ENCODE measurements around the gene C4orf36.
A peak's percentile ranks its signal among the peaks of the same experiment; 100 is the strongest.

The C4orf36 gene

DNA sequence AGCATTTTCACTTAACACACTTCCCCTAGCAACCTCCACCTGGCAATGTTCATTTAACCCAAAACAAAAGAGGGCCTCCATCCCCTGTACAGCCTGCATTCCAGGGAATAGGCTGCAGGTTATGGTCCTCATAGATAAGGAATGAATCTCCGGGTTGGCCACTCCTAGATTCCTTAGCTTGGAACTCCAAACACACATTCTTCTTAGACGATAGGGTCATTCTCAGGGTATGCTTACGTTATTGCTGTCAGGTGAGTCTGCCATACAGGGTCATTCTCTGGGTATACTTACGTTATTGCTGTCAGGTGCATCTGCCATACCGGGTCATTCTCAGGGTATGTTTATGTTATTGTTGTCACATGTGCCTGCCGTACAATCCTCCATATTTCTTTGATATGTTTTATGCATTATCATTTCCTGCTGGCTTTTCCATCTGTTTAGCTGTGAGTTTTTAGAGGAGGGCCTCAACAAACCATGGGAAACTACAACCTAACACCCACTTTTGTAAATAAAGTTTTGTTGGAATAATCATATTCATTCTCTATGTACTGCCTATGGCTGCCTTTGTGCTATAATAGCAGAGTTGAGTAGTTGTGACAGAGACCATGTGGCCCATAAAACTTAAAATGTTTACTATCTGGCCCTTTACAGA lies 34.3 kb upstream of the C4orf36 start:
- ATAC-seq (replicated peaks): no peak
- Mint-ChIP-seq H3K4me3 (no peak overlapping the region), H3K4me1 (peaks cover 19 to 35% of the 10 kb centered on the region in 2 donors), H3K9me3 (no peaks in the 10 kb centered on the region), H3K27me3 (no peaks in the 10 kb centered on the region), H3K36me3 (peaks cover 5 to 7% of the 10 kb centered on the region in 2 donors), H3K27ac (no peak overlapping the region)
- DNase-seq: no peak

DNA sequence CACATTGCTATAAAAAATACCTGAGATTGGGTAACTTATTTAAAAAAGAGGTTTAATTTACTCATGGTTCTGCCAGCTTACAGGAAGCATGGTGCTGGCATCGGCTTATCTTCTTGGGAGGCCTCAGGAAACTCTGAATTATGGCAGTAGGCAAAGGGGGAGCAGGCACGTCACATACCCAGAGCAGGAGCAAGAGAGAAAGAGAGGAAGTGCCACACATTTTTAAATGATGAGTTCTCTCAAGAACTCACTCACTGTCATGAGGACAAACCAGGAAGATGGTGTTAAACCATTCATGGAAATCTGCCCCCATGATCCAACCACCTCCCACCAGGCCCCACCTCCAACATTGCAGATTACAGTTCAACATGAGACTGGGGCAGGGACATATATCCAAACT lies 32.6 kb upstream of the C4orf36 start:
- DNase-seq (no peak), ATAC-seq (replicated peaks) (no peak)
- peak overlapping the region; percentile 32 for H3K27ac Mint-ChIP-seq
- peaks cover 21 to 28% of the 10 kb centered on the region in 2 donors for H3K4me1 Mint-ChIP-seq
- H3K9me3 Mint-ChIP-seq: no peaks in the 10 kb centered on the region
- no peaks in the 10 kb centered on the region for H3K27me3 Mint-ChIP-seq
- H3K4me3 Mint-ChIP-seq: no peak overlapping the region
- peaks cover 2 to 3% of the 10 kb centered on the region in 2 donors for H3K36me3 Mint-ChIP-seq

DNA sequence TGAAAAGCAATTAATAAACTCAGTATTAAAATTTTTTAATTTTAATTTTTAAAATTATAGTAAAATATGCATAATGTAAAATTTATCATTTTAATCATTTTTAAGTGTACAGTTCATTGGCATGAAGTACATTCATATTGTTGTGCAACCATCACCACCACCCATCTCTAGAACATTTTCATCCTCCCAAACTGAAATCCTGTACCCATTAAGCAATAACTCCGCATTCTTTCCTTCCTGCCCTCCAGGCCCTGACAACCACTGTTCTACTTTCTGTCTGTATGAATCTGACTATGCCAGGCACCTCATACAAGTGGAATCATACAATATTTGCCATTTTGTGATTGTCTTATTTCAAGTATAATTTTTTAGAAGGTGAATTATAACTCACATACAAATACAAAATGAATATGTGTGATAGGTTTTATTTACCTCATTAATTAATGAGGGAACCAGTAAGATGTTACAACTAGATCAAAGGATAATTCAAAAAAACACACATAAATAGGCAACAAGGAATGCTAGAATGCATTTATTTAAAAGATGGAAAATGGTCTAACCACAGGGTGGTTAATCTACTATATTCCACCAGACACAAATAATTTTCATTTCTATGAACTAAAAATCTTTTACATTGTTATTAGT lies 29.5 kb upstream of the C4orf36 start:
- Mint-ChIP-seq H3K4me1 (peaks cover 12 to 29% of the 10 kb centered on the region in 2 donors), H3K9me3 (no peaks in the 10 kb centered on the region), H3K36me3 (peaks cover 0 to 4% of the 10 kb centered on the region in 2 donors), H3K27ac (no peak overlapping the region), H3K27me3 (no peaks in the 10 kb centered on the region), H3K4me3 (no peak overlapping the region)
- DNase-seq: no peak
- ATAC-seq (replicated peaks): no peak

DNA sequence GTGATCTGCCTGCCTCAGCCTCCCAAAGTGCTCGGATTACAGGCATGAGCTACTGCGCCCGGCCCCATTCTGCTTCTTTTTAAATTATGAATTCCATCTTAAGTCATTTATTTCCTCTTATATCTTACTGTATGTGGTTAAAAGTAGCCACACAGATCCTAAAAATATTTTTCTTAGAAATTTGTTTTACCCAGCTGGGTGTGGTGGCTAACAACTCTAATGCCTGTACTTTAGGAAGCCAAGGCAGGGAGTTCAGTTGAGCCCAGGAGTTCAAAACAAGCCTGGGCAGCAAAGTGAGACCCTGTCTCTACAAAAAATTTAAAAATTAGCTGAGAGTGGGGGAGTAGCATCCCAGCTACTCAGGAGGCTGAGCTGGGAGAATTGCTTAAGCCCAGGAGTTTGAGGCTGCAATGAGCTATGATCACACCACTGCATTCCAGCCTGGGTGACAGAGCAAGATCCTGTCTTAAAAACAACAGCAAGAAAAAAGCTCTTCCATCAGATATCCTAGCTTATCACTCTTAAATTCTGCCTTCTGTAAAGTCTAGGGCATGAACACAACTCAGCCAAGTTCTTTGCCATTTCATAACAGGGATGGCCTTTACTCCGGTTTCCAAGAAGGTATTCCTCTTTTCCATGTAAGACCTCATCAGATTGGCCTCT lies 27.5 kb upstream of the C4orf36 start:
- H3K4me3 Mint-ChIP-seq: no peak overlapping the region
- peak overlapping the region; percentile 0 for H3K27ac Mint-ChIP-seq
- H3K27me3 Mint-ChIP-seq: no peaks in the 10 kb centered on the region
- H3K9me3 Mint-ChIP-seq: no peaks in the 10 kb centered on the region
- H3K36me3 Mint-ChIP-seq: peaks cover 0 to 7% of the 10 kb centered on the region in 2 donors
- DNase-seq (no peak), ATAC-seq (replicated peaks) (no peak)
- peaks cover 12 to 29% of the 10 kb centered on the region in 2 donors for H3K4me1 Mint-ChIP-seq

DNA sequence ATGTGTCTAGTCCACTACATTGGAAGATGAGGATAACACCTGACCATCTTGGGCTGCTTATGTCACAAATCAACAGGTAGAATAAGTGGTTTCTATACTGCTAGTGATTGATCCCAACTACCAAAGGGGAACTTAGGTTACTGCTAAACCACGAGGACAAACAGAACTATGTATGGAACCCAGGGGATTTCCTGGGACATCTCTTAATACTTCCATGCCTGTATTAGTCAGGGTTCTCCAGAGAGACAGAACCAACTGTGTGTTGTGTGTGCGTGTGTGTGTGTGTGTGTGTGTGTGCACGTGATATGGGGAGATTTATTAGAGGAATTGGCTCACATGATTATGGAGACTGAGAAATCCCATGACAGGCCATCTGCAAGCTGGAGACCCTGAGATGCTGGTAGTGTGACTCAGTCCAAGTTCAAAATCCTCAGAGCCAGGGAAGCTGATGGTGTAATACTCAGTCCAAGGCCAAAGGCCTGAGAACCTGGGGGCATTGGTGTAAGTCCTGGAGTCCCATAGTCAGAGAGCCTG lies 26.4 kb upstream of the C4orf36 start:
- peak overlapping the region in 1 of 2 donors; percentile 45 for H3K4me3 Mint-ChIP-seq
- peaks cover 0 to 7% of the 10 kb centered on the region in 2 donors for H3K36me3 Mint-ChIP-seq
- H3K9me3 Mint-ChIP-seq: no peaks in the 10 kb centered on the region
- H3K27ac Mint-ChIP-seq: peak overlapping the region; percentile 70
- H3K4me1 Mint-ChIP-seq: peaks cover 12 to 29% of the 10 kb centered on the region in 2 donors
- peak; percentile 54 to 76 for ATAC-seq (replicated peaks)
- no peaks in the 10 kb centered on the region for H3K27me3 Mint-ChIP-seq
- no peak for DNase-seq

DNA sequence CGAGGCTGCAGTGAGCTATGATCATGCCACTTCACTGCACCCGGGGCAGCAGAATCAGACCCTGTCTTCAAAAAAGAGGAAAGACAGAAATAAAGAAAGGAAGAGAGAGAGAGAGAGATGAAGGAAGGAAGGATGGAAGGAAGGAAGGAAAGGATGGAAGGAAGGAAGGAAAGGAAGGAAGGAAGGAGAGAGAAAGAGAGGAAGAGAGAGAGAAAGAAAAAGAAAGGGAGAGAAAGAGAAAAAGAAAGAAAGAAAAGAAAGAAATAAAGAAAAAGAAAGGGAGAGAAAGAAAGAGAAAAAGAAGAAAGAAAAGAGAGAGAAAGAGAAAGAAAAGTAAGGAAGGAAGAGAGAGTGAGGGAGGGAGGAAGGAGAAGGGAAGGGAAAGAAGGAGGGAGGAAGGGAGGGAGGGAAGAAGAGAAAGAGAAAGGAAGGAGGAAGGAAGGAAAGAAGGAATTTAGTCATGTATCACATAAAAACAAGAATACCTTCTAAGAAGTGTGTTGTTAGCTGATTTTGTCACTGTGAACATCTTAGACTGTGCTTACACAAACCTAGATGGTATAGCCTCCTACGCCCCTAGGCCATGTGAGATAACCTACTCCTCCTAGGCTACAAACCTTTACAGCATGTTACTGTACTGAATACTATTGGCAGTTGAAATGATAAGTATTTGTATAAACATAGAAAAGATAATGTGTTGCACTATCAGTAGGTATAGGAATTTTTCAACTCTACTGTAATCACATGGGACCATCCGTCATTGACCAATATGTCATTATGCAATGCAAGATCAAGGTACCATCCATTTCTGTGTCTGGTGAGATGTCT lies 25.2 kb upstream of the C4orf36 start:
- Mint-ChIP-seq H3K36me3 (peaks cover 0 to 7% of the 10 kb centered on the region in 2 donors), H3K4me3 (no peak overlapping the region), H3K27ac (no peak overlapping the region), H3K4me1 (peaks cover 11 to 25% of the 10 kb centered on the region in 2 donors), H3K9me3 (no peaks in the 10 kb centered on the region), H3K27me3 (no peaks in the 10 kb centered on the region)
- DNase-seq (no peak), ATAC-seq (replicated peaks) (no peak)

DNA sequence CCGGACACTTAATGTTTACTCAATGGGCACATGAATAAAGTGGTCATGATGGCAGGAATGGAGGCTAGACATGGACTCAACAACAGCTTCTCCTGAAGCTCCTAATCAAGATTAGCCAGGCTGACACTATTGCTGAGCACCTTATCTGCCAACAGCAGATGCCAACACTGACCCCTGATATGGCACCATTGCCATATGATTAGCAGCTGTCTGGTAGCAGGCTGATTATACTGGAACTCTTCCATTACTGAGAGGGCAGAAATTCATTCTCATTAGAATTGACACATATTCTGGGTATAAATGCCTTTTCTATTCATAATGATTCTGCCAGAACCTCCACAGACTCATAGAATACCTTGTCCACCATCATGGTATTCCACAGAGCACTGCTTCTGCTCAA lies 24.2 kb upstream of the C4orf36 start:
- H3K27ac Mint-ChIP-seq: no peak overlapping the region
- no peaks in the 10 kb centered on the region for H3K27me3 Mint-ChIP-seq
- H3K36me3 Mint-ChIP-seq: peaks cover 0 to 7% of the 10 kb centered on the region in 2 donors
- peaks cover 10 to 27% of the 10 kb centered on the region in 2 donors for H3K4me1 Mint-ChIP-seq
- DNase-seq (no peak), ATAC-seq (replicated peaks) (no peak)
- H3K4me3 Mint-ChIP-seq: no peak overlapping the region
- H3K9me3 Mint-ChIP-seq: no peaks in the 10 kb centered on the region

DNA sequence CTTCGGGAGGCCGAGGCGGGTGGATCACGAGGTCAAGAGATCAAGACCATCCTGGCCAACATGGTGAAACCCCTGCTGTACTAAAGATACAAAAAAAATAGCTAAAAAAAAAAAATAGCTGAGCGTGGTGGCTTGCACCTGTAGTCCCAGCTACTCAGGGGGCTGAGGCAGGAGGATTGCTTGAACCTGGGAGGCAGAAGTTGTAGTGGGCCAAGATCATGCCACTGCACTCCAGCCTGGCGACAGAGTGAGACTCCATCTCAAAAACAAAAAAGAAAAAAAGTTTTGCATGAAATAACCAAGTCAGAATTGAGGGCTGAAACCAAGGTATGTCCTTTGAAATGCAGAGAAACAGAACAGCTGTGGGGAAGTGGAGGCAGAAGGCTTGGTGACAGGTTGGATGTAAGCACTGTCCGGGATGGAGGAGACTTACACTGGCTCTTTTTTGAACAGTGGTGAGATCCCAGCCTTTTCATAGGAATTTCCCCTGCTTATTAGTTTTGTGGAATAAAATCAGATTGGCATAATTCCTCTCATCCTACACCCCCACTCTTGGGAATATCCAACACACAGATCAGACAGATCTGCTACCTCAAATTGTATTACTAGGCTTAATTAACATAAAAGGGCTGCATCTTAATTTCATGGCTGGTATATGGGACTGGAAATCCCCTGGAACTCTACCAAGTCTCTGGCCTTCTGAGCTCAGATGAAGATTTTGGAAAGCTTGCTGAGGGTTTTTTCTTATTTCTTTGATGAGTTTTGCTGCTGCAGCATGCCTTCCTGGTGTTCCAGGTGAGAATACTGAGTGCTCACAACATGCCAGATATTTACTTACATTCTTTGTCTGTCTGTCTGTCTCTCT lies 18.8 kb upstream of the C4orf36 start:
- Mint-ChIP-seq H3K27ac (peak overlapping the region; percentile 60), H3K9me3 (no peaks in the 10 kb centered on the region), H3K36me3 (peaks cover 0 to 3% of the 10 kb centered on the region in 2 donors), H3K4me1 (peaks cover 22 to 44% of the 10 kb centered on the region in 2 donors), H3K4me3 (no peak overlapping the region), H3K27me3 (no peaks in the 10 kb centered on the region)
- no peak for DNase-seq
- peak; percentile 72 to 75 for ATAC-seq (replicated peaks)

DNA sequence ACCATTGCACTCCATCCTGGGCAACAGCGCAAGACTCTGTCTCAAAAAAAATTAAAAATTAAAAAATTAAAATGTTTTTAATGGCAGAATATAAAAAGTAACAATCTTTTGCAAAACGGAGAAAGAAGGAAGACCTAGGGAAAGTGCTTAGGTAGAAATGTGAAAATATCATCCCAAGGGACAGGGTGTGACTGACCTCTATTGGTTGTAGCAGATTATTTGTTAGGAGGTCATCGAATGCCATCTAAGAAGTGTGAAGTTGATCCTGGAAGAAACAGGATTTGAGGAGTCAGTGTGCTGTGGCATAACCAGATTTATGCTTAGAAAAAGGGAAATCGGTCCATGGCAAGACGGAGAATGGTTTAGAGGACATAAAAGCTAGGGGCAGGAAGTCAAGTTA lies 18.1 kb upstream of the C4orf36 start:
- Mint-ChIP-seq H3K4me3 (no peak overlapping the region), H3K9me3 (no peaks in the 10 kb centered on the region), H3K36me3 (peaks cover 0 to 3% of the 10 kb centered on the region in 2 donors), H3K27me3 (no peaks in the 10 kb centered on the region), H3K27ac (no peak overlapping the region), H3K4me1 (peaks cover 22 to 44% of the 10 kb centered on the region in 2 donors)
- ATAC-seq (replicated peaks) (no peak), DNase-seq (no peak)

DNA sequence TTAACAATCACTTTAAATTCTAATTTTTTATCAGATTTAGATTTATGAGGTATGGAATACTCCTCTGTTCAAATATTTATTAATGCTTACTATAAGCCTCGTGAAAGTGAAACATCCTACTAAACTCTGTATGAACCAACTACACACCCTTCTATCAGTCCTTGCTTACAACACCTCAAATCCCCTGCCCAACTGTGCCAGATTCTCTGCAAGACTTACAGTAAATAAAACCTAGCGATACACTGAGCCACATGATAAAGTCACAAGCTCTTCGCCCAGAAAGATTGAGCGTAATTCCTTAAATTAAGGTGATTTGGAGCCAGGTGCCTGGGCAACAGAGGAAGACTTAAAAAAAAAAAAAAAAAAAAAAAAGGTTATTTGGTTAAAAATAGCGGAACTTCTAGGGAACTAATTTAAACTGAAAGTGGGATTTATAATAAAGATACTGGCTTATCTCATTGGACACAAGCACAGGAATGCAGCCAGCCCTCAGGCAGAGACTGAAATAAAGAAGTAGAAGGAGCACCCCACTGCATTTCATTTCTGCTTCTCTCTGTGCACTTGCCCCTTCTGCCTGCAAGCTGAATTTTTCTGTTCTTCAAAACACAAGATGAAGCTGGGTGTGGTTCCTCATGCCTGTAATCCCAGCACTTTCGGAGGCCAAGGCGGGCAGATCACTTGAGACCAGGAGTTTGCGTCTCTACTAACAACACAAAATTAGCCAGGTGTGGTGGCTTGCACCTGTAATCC lies 17.5 kb upstream of the C4orf36 start:
- DNase-seq: no peak
- Mint-ChIP-seq H3K36me3 (no peaks in the 10 kb centered on the region), H3K9me3 (no peaks in the 10 kb centered on the region), H3K4me3 (no peak overlapping the region), H3K27me3 (no peaks in the 10 kb centered on the region), H3K27ac (no peak overlapping the region), H3K4me1 (peaks cover 22 to 44% of the 10 kb centered on the region in 2 donors)
- ATAC-seq (replicated peaks): peak in 1 of 2 donors; percentile 26

DNA sequence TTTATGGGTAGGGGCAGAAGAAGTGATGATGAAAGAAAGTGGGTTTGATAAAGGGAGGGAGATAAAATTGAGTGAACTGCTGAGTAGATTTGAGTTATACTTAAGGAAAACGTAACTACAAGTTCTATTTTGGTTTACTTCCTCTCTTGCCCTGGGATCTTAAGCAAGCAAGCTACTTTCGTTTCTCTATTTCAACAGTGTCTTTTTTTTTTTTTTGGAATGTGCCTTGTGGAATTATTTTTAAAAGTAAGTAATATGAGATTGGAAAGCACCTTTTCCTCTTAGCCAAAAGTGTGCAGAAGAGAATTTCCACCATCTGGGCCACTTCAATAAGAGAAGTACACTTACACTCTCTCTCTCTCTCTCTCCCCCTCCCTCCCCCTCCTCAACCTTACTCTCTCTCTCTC lies 16.0 kb upstream of the C4orf36 start:
- H3K9me3 Mint-ChIP-seq: no peaks in the 10 kb centered on the region
- no peak for DNase-seq
- ATAC-seq (replicated peaks): no peak
- H3K36me3 Mint-ChIP-seq: no peaks in the 10 kb centered on the region
- H3K4me3 Mint-ChIP-seq: peak overlapping the region in 1 of 2 donors; percentile 32
- H3K27me3 Mint-ChIP-seq: peaks cover 10 to 12% of the 10 kb centered on the region in 2 donors
- peaks cover 23 to 50% of the 10 kb centered on the region in 2 donors for H3K4me1 Mint-ChIP-seq
- peak overlapping the region; percentile 52 for H3K27ac Mint-ChIP-seq

DNA sequence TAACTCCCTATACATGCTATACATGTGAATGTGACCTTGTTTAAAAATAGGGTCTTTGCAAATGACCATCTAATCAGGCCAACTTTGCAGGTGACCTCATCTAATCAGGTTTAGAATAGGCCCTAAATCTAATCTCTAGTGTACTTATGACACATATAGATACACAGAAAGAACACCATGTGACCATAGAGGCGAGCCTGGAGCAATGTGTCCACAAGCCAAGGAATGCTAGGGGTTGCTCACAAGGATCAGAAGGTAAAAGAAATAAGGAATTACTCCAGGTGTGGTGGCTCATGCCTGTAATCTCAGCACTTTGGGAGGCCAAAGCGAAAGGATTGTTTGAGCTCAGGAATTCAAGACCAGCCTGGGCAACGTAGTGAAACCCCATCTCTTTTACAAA lies 9.6 kb upstream of the C4orf36 start:
- H3K9me3 Mint-ChIP-seq: no peaks in the 10 kb centered on the region
- peaks cover 0 to 3% of the 10 kb centered on the region in 2 donors for H3K36me3 Mint-ChIP-seq
- no peak overlapping the region for H3K27ac Mint-ChIP-seq
- H3K4me1 Mint-ChIP-seq: peaks cover 2 to 5% of the 10 kb centered on the region in 2 donors
- peaks cover 10 to 13% of the 10 kb centered on the region in 2 donors for H3K27me3 Mint-ChIP-seq
- DNase-seq (no peak), ATAC-seq (replicated peaks) (no peak)
- H3K4me3 Mint-ChIP-seq: no peak overlapping the region

DNA sequence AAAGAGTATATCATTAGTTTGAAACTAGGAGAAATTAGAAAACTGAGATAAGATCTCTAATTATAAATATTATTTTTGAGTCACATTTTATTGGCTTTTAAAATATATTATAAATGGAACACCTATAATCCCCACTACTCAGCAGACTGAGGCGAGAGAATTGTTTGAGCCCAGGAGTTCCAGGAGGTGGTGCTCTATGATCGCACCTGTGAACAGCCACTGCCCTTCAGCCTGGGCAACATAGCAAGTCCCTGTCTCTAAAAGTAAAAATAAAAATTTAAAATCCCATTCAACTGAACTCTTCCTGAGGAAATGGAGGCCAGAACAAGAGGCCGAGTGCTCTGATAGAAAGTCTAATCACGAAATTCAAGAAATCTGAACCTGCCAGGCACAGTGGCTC lies 6.3 kb upstream of the C4orf36 start:
- no peaks in the 10 kb centered on the region for H3K4me1 Mint-ChIP-seq
- H3K27ac Mint-ChIP-seq: no peak overlapping the region
- DNase-seq (no peak), ATAC-seq (replicated peaks) (peak; percentile 44 to 57)
- H3K9me3 Mint-ChIP-seq: no peaks in the 10 kb centered on the region
- peaks cover 0 to 3% of the 10 kb centered on the region in 2 donors for H3K36me3 Mint-ChIP-seq
- H3K4me3 Mint-ChIP-seq: no peak overlapping the region
- peaks cover 3 to 4% of the 10 kb centered on the region in 2 donors for H3K27me3 Mint-ChIP-seq
